Testis (tissue), 3 donors: ENCODE measurements around the gene LHX2. TPM values are rescaled to one million over a fixed set of nuclear protein-coding genes. Genes with fewer than 3 reads are reported as not detected.

Experiments
- DNase-seq: peaks from one replicate; pipeline ENCODE4 v3.0.0-alpha.2; 2019
- H3K27ac ChIP-seq, 2 donors: fragments of 200-600 bp; sonication (generic); one replicate each; pipeline ENCODE4 v1.5.1; 2019
- H3K27me3 ChIP-seq: fragments of 200-600 bp; sonication (generic); one replicate; pipeline ENCODE4 v1.5.1; 2019
- H3K36me3 ChIP-seq: fragments of 200-600 bp; sonication (generic); one replicate; pipeline ENCODE4 v1.5.1; 2017; ENCODE audit warnings: low read depth; ENCODE audit errors: missing control alignments
- H3K4me1 ChIP-seq: fragments of 200-600 bp; sonication (generic); one replicate; pipeline ENCODE4 v1.5.1; 2019
- H3K4me3 ChIP-seq, 2 donors: fragments of 200-600 bp; sonication (generic); one replicate each; pipeline ENCODE4 v1.5.1; 2017 to 2019
- H3K9me3 ChIP-seq: fragments of 200-600 bp; sonication (generic); one replicate; pipeline ENCODE4 v1.5.1; 2017
- POLR2A ChIP-seq: fragments of 450-650 bp; IDR thresholded peaks from one replicate; pipeline ENCODE4 v1.6.1; 2017; ENCODE audit warnings: antibody characterized with exemption, mild to moderate bottlenecking, moderate library complexity
- WGBS, 2 donors: methylation state at CpG; one replicate each; pipeline ENCODE4 v1.1.5; 2018; 5-methylcytosine and 5-hydroxymethylcytosine counted together
- intact Hi-C: fragments of 100-400 bp; cut with DNase I; formaldehyde crosslinking; loops from one replicate; pipeline ENCODE4 v1.15.1; 2023; ENCODE audit warnings: low total_unique reads
- polyA plus RNA-seq: library from polyadenylated mRNA; stranded (reverse); fragments of 350-450 nt; fragmentation: Illumina TruSeq; extraction: RNeasy Lipid Tissue Mini Kit (QIAGEN cat#74804); gene quantifications from one replicate; pipeline ENCODE4 v1.2.3, GENCODE V29; 2014; ENCODE audit warnings: low read depth, low replicate concordance; ENCODE audit not compliant: insufficient read depth
- total RNA-seq, 2 donors: library from RNA; depleted of rRNA; stranded (reverse); fragments of >200 nt; gene quantifications; one replicate each; pipeline ENCODE4 v1.2.3, GENCODE V29; 2016
- TF ChIP-seq, protein P1 (sequence below), 3 experiments: fragments of 450-650 bp in 2 of 3; fragments of 200-600 bp in 1 of 3; sonication (generic) in 1 of 3; IDR thresholded peaks; one replicate each; pipeline ENCODE4 v1.5.1; 2016 to 2019; ENCODE audit warnings: antibody characterized with exemption in 3 of 3, mild to moderate bottlenecking in 2 of 3, moderate library complexity in 1 of 3

LHX2 gene
- total and polyA plus RNA-seq, 3 donors from 2014 or later: 2.0 to 5.1 (median 3.4) TPM

- intact Hi-C loops: no loop called here
- no peak overlapping the region for H3K4me3 ChIP-seq
- 25 to 32% methylated on average over 14 to 15 of the region's 15 CpGs for WGBS, 2 donors
- H3K27ac ChIP-seq: no peak overlapping the region
- H3K9me3 ChIP-seq: no peaks in the 10 kb centered on the region
- no peaks in the 10 kb centered on the region for H3K36me3 ChIP-seq
- no peak for DNase-seq
- TF ChIP-seq, protein P1, sequence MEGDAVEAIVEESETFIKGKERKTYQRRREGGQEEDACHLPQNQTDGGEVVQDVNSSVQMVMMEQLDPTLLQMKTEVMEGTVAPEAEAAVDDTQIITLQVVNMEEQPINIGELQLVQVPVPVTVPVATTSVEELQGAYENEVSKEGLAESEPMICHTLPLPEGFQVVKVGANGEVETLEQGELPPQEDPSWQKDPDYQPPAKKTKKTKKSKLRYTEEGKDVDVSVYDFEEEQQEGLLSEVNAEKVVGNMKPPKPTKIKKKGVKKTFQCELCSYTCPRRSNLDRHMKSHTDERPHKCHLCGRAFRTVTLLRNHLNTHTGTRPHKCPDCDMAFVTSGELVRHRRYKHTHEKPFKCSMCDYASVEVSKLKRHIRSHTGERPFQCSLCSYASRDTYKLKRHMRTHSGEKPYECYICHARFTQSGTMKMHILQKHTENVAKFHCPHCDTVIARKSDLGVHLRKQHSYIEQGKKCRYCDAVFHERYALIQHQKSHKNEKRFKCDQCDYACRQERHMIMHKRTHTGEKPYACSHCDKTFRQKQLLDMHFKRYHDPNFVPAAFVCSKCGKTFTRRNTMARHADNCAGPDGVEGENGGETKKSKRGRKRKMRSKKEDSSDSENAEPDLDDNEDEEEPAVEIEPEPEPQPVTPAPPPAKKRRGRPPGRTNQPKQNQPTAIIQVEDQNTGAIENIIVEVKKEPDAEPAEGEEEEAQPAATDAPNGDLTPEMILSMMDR (IDR thresholded peaks at IDR 0.05): no peak
- no peak for TF ChIP-seq POLR2A
- H3K27me3 ChIP-seq: peaks cover 9% of the 10 kb centered on the region
- H3K4me1 ChIP-seq: peaks cover 16% of the 10 kb centered on the region
Measured at GRCh38 chr9:124019771-124020519, 8.4 kb downstream of the LHX2 start.

GRCh38 chr9:124020520-124021384 lies 9.2 kb downstream of the LHX2 start:
- H3K4me1 ChIP-seq: peaks cover 16% of the 10 kb centered on the region
- H3K36me3 ChIP-seq: no peaks in the 10 kb centered on the region
- 19 to 23% methylated on average over 31 of the region's 31 CpGs for WGBS, 2 donors
- no peak for DNase-seq
- no peaks in the 10 kb centered on the region for H3K9me3 ChIP-seq
- intact Hi-C loops: no loop called here
- H3K27me3 ChIP-seq: peaks cover 3% of the 10 kb centered on the region
- H3K27ac ChIP-seq: no peak overlapping the region
- TF ChIP-seq, protein P1 (IDR thresholded peaks at IDR 0.05): no peak
- TF ChIP-seq POLR2A: no peak
- H3K4me3 ChIP-seq: no peak overlapping the region

DNA sequence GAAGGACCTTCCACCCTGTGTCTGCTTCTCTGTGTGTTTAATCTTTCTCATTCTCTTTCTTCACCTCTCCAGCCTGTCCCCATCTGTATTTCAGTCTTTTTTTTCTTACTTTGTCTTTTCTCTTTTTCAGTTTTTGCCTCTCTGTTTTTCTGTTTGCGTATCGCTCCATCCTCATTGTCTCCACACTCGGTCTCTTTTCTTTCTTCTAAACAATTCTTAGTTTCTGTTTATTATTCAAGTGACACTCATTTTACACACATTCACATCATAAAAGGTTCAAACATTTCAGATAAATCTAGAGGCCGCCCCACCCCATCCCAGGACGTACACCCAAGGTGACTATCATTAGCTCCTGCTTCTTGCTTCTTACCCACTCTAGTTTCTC lies 9.8 kb downstream of the LHX2 start:
- no peak for TF ChIP-seq POLR2A
- TF ChIP-seq, protein P1 (IDR thresholded peaks at IDR 0.05): no peak
- H3K4me1 ChIP-seq: peaks cover 16% of the 10 kb centered on the region
- no peak for DNase-seq
- intact Hi-C loops: no loop called here
- no peak overlapping the region for H3K27ac ChIP-seq
- H3K27me3 ChIP-seq: no peaks in the 10 kb centered on the region
- H3K36me3 ChIP-seq: no peaks in the 10 kb centered on the region
- no peak overlapping the region for H3K4me3 ChIP-seq
- 38 to 40% methylated on average over 5 of the region's 5 CpGs for WGBS, 2 donors
- H3K9me3 ChIP-seq: no peaks in the 10 kb centered on the region

GRCh38 chr9:124022201-124023121 lies 10.9 kb downstream of the LHX2 start:
- no peaks in the 10 kb centered on the region for H3K36me3 ChIP-seq
- H3K27ac ChIP-seq: no peak overlapping the region
- no peaks in the 10 kb centered on the region for H3K27me3 ChIP-seq
- no peaks in the 10 kb centered on the region for H3K9me3 ChIP-seq
- no peak for TF ChIP-seq POLR2A
- TF ChIP-seq, protein P1 (IDR thresholded peaks at IDR 0.05): no peak
- peak; percentile 49 for DNase-seq
- WGBS, 2 donors: 7 to 12% methylated on average over 21 to 38 of the region's 38 CpGs
- peaks cover 8% of the 10 kb centered on the region for H3K4me1 ChIP-seq
- H3K4me3 ChIP-seq: no peak overlapping the region
- intact Hi-C loops: no loop called here
